Stimulated activated effector memory CD8-positive, alpha-beta T cell treated with anti-CD3 and anti-CD28 coated beads, Interleukin-12 subunit alpha, Interleukin-12 subunit beta, amount 100 ng/mL, for 72 hours (primary cell): Measurements from ENCODE around the gene KHDRBS2.
"Not testable (repeated sequence)": the region's sequence is repeated elsewhere in the genome, so short reads cannot be mapped to it uniquely, and the experiment has no call there.

Experiments used
- ATAC-seq: fragments of 150-1000 bp; cut with Tn5 transposase; 2 replicates; pipeline ENCODE4 v1.10.0; 2021
- DNase-seq, 2 donors: peaks; one replicate each; pipeline ENCODE4 v3.0.0; 2021 to 2022; ENCODE audit warnings: low spot score in 2 of 2
- H3K27ac Mint-ChIP-seq: one replicate; pipeline ENCODE4 v1.8.0; 2022; ENCODE audit warnings: mild to moderate bottlenecking, mixed read lengths
- H3K36me3 Mint-ChIP-seq: one replicate; pipeline ENCODE4 v1.8.0; 2022; ENCODE audit warnings: mild to moderate bottlenecking, mixed read lengths
- H3K4me1 Mint-ChIP-seq: one replicate; pipeline ENCODE4 v1.8.0; 2022; ENCODE audit warnings: mixed read lengths
- H3K4me3 Mint-ChIP-seq: one replicate; pipeline ENCODE4 v1.8.0; 2022; ENCODE audit warnings: mild to moderate bottlenecking, mixed read lengths
- H3K9me3 Mint-ChIP-seq: one replicate; pipeline ENCODE4 v1.8.0; 2022; ENCODE audit warnings: mixed read lengths

Gene KHDRBS2

DNA sequence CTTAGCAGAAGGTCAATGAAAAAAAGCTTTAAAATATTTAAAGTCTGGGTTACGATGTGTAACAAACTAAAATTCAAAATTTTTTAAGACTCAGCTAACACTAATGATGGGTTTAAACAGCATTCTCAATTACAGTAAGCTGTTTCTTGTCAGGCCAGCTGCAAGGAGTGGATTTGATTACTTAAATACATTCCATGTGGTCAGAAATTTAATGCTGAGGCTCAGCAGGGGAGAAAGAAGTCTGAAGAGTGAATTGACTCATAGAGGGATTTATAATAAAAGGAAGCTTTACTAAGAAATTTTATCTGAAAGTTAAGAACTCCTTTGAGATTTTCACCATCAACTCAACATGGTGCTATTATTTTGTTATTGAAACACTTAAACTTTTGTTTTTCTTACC lies 398.6 kb downstream of the KHDRBS2 start:
- DNase-seq: no peak
- H3K4me3 Mint-ChIP-seq: no peak overlapping the region

GRCh38 chr6:61886608-61887259 lies 399.3 kb downstream of the KHDRBS2 start:
- DNase-seq: no peak
- no peak overlapping the region for H3K4me3 Mint-ChIP-seq
- H3K4me1 Mint-ChIP-seq: no peaks in the 10 kb centered on the region
- no peak overlapping the region for H3K27ac Mint-ChIP-seq
- ATAC-seq: no peak
- peaks cover 18% of the 10 kb centered on the region for H3K9me3 Mint-ChIP-seq
- no peaks in the 10 kb centered on the region for H3K36me3 Mint-ChIP-seq

More for the DNA sequence above, 398.6 kb downstream of the KHDRBS2 start:
- Mint-ChIP-seq H3K4me1 (no peaks in the 10 kb centered on the region), H3K36me3 (no peaks in the 10 kb centered on the region), H3K27ac (no peak overlapping the region), H3K9me3 (peaks cover 18% of the 10 kb centered on the region)
- ATAC-seq: no peak

DNA sequence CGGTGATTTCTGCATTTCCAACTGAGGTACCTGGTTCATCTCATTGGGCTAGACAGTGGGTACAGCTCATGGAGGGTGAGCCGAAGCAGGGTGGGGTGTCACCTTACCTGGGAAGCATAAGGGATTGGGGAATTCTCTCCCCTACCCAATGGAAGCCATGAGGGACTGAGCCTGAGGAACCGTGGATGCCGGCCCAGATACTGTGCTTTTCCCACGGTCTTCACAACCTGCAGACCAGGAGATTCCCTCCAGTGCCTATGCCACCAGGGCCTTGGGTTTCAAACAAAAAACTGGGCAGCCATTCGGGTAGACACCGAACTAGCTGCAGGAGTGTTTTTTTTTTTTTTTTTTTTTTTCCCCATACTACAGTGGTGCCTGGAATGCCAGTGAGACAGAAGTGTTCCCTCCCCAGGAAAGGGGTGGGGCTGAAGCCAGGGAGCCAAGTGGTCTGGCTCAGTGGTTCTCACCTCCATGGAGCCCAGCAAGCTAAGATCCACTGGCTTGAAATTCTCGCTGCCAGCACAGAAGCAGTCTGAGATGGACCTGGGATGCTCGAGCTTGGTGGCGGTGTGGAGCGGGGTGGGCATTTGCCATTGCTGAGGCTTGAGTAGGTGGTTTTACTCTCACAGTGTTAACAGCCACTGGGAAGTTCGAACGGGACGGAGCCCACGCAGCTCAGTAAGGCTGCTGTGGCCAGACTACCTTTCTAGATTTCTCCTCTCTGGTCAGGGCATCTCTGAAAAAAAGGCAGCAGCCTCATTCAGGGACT lies 416.2 kb downstream of the KHDRBS2 start:
- no peak overlapping the region for H3K4me3 Mint-ChIP-seq
- no peaks in the 10 kb centered on the region for H3K36me3 Mint-ChIP-seq
- peaks cover 30% of the 10 kb centered on the region for H3K9me3 Mint-ChIP-seq
- DNase-seq (no peak), ATAC-seq (no peak)
- H3K4me1 Mint-ChIP-seq: no peaks in the 10 kb centered on the region
- H3K27ac Mint-ChIP-seq: no peak overlapping the region

DNA sequence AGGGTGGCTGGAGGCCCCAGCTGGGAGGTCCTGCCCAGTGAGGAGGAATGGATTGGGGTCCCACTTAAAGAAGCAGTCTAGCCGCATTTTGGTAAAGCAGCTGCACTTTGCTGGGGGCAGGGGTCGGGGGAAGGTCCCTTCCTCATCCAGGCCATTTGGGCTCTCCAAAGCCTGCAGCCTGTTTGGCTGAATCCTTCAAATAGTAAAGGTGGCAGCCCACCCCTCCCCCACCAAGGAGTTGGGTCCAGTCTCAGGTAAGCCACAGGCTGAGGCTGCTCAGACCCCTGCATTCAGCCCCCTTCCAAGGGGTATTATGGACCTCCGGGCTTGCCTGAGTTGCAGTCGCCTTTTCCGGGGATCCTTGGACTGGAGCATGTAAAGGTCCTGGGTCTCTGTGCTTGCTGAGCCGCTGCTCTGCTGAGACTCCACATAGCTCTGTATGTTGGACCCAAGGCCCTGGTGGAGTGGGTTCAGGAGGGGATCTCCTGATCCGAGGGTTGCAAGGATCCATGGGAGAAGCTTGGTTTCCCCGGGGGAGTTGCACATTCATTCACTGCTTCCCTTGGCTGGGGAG lies 417.4 kb downstream of the KHDRBS2 start:
- DNase-seq (no peak), ATAC-seq (no peak)
- Mint-ChIP-seq H3K9me3 (peaks cover 31% of the 10 kb centered on the region), H3K36me3 (no peaks in the 10 kb centered on the region), H3K27ac (no peak overlapping the region), H3K4me1 (no peaks in the 10 kb centered on the region), H3K4me3 (no peak overlapping the region)

DNA sequence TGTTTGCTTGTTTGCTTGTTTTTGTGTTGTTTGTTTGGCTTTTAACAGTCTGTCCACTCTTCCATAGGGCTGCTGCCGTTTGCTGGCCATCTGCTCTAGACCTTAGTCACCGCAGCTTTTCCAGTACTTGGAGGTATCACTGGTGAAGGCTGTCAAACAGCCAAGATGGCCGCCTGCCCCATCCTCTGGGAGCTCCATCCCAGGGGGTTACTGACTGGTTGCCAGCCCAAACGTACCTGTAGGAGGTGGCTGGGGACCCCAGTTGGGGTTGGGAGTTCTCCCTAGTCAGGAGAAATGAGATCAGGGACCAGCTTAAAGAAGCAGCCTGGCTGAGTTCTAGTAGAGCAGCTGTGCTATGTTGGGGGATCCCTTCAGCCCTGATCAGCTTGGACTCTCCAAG lies 418.4 kb downstream of the KHDRBS2 start:
- no peaks in the 10 kb centered on the region for H3K36me3 Mint-ChIP-seq
- no peak for ATAC-seq
- no peak overlapping the region for H3K27ac Mint-ChIP-seq
- no peaks in the 10 kb centered on the region for H3K4me1 Mint-ChIP-seq
- peaks cover 37% of the 10 kb centered on the region for H3K9me3 Mint-ChIP-seq
- H3K4me3 Mint-ChIP-seq: no peak overlapping the region
- DNase-seq: no peak

- DNase-seq (no peak), ATAC-seq (no peak)
- Mint-ChIP-seq H3K4me3 (no peak overlapping the region), H3K27ac (no peak overlapping the region), H3K9me3 (peaks cover 12% of the 10 kb centered on the region), H3K4me1 (no peaks in the 10 kb centered on the region), H3K36me3 (no peaks in the 10 kb centered on the region)
Measured at GRCh38 chr6:61857541-61857940, 428.5 kb downstream of the KHDRBS2 start.

DNA sequence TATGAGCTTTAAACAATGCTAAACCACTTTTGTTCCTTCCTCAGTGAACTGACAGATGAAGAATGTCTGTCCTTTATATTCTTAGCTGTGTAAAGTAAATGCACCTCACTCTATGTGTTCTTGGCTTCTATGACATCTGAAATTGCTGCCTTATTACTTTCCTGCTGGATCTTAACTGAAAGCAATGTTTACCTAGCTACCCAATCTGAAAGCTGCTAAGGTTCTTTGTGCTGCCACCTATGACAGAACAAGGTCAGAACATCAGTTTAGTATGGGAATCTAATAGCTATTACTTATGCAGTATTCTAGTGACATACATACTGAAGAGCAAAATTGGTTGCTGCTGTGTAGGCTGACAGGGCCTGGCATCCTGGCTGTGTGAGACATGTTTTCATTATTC lies 444.1 kb downstream of the KHDRBS2 start:
- H3K9me3 Mint-ChIP-seq: peaks cover 20% of the 10 kb centered on the region
- no peaks in the 10 kb centered on the region for H3K4me1 Mint-ChIP-seq
- ATAC-seq (no peak), DNase-seq (no peak)
- no peak overlapping the region for H3K27ac Mint-ChIP-seq
- no peak overlapping the region for H3K4me3 Mint-ChIP-seq
- no peaks in the 10 kb centered on the region for H3K36me3 Mint-ChIP-seq

GRCh38 chr6:61835237-61835636 lies 450.8 kb downstream of the KHDRBS2 start:
- DNase-seq: no peak
- Mint-ChIP-seq H3K27ac (no peak overlapping the region), H3K4me3 (no peak overlapping the region), H3K9me3 (peaks cover 11% of the 10 kb centered on the region), H3K4me1 (no peaks in the 10 kb centered on the region), H3K36me3 (no peaks in the 10 kb centered on the region)
- no peak for ATAC-seq

- no peaks in the 10 kb centered on the region for H3K36me3 Mint-ChIP-seq
- H3K4me3 Mint-ChIP-seq: no peak overlapping the region
- no peak overlapping the region for H3K27ac Mint-ChIP-seq
- ATAC-seq (no peak), DNase-seq (no peak)
- no peaks in the 10 kb centered on the region for H3K4me1 Mint-ChIP-seq
- peaks cover 3% of the 10 kb centered on the region for H3K9me3 Mint-ChIP-seq
Measured at GRCh38 chr6:61833176-61833755, 452.8 kb downstream of the KHDRBS2 start.

- ATAC-seq: no peak
- Mint-ChIP-seq H3K4me1 (no peaks in the 10 kb centered on the region), H3K36me3 (no peaks in the 10 kb centered on the region), H3K27ac (no peak overlapping the region), H3K9me3 (peaks cover 25% of the 10 kb centered on the region), H3K4me3 (no peak overlapping the region)
- no peak for DNase-seq
Measured at GRCh38 chr6:61817716-61818115, 468.3 kb downstream of the KHDRBS2 start.

- no peak overlapping the region for H3K4me3 Mint-ChIP-seq
- no peak for DNase-seq
Measured at GRCh38 chr6:61810047-61810446, 476.0 kb downstream of the KHDRBS2 start.

GRCh38 chr6:61809004-61809595 lies 476.9 kb downstream of the KHDRBS2 start:
- H3K36me3 Mint-ChIP-seq: no peaks in the 10 kb centered on the region
- DNase-seq (no peak), ATAC-seq (no peak)
- H3K9me3 Mint-ChIP-seq: peaks cover 14% of the 10 kb centered on the region
- H3K4me3 Mint-ChIP-seq: no peak overlapping the region
- no peak overlapping the region for H3K27ac Mint-ChIP-seq
- no peaks in the 10 kb centered on the region for H3K4me1 Mint-ChIP-seq

More at GRCh38 chr6:61810047-61810446, 476.0 kb downstream of the KHDRBS2 start:
- H3K27ac Mint-ChIP-seq: no peak overlapping the region
- H3K4me1 Mint-ChIP-seq: no peaks in the 10 kb centered on the region
- peaks cover 10% of the 10 kb centered on the region for H3K9me3 Mint-ChIP-seq
- no peaks in the 10 kb centered on the region for H3K36me3 Mint-ChIP-seq
- no peak for ATAC-seq

GRCh38 chr6:61787998-61788397 lies 498.0 kb downstream of the KHDRBS2 start:
- no peak overlapping the region for H3K4me3 Mint-ChIP-seq
- no peak for ATAC-seq

GRCh38 chr6:61769446-61769845 lies 516.6 kb downstream of the KHDRBS2 start:
- H3K36me3 Mint-ChIP-seq, H3K27ac Mint-ChIP-seq, H3K4me3 Mint-ChIP-seq, ATAC-seq, H3K4me1 Mint-ChIP-seq, DNase-seq: not testable (repeated sequence)
- H3K9me3 Mint-ChIP-seq: peaks cover 29% of the 10 kb centered on the region

More at GRCh38 chr6:61787998-61788397, 498.0 kb downstream of the KHDRBS2 start:
- DNase-seq: no peak
- Mint-ChIP-seq H3K9me3 (peaks cover 3% of the 10 kb centered on the region), H3K36me3 (no peaks in the 10 kb centered on the region), H3K27ac (no peak overlapping the region), H3K4me1 (no peaks in the 10 kb centered on the region)

GRCh38 chr6:61755739-61756138 lies 530.3 kb downstream of the KHDRBS2 start:
- H3K36me3 Mint-ChIP-seq: no peaks in the 10 kb centered on the region
- H3K9me3 Mint-ChIP-seq: peaks cover 22% of the 10 kb centered on the region
- no peak for ATAC-seq
- no peak overlapping the region for H3K4me3 Mint-ChIP-seq
- H3K4me1 Mint-ChIP-seq: no peaks in the 10 kb centered on the region
- DNase-seq: no peak
- no peak overlapping the region for H3K27ac Mint-ChIP-seq
